Left cardiac atrium (tissue), 4 donors: Measurements from ENCODE around the gene MPHOSPH8. TPM values are rescaled to one million over a fixed set of nuclear protein-coding genes. Genes with fewer than 3 reads are reported as not detected.
"Not testable (repeated sequence)": the region's sequence is repeated elsewhere in the genome, so short reads cannot be mapped to it uniquely, and the experiment has no call there.

ENCODE experiments used
- ATAC-seq, 2 donors: fragments of 200-7000 bp; cut with Tn5 transposase; one replicate each; pipeline ENCODE4 v1.9.1; 2020; ENCODE audit warnings: mild to moderate bottlenecking in 2 of 2, moderate library complexity in 2 of 2
- DNase-seq: peaks from one replicate; pipeline ENCODE4 v3.0.0-alpha.2; 2020
- intact Hi-C, 2 donors: fragments of 100-400 bp; cut with DNase I; formaldehyde crosslinking; loops; one replicate each; pipeline versions ENCODE4 v1.14.1 to v1.15.1; 2022 to 2023
- total RNA-seq, 2 donors: library from RNA; stranded (reverse); fragmentation: NEBNext Ultra II Directional; extraction: Animal tissue kit (Norgen Biotek cat#: 25700); gene quantifications; one replicate each; pipeline ENCODE4 v1.2.1, GENCODE V29; 2021
- donor health status: DM: no; HTN: yes; CAD: no.
- donor health status: DM: no; HTN: yes; CAD: no; lungs with severe emphysema.
- donor health status: DM: yes; HTN: yes; CAD: no.
- donor health status: Dilated cardiomyopathy.

Gene MPHOSPH8
- total RNA-seq, 2 donors from 2014 or later, result 27.5 to 32.5 TPM

GRCh38 chr13:19618977-19619376 lies 14.5 kb upstream of the MPHOSPH8 start:
- no peak for ATAC-seq

GRCh38 chr13:19622193-19622592 lies 11.3 kb upstream of the MPHOSPH8 start:
- intact Hi-C loops, result no loop called here
- ATAC-seq, result no peak
- DNase-seq, result no peak

More at GRCh38 chr13:19618977-19619376, 14.5 kb upstream of the MPHOSPH8 start:
- intact Hi-C loops, result no loop called here
- DNase-seq, result no peak

- ATAC-seq, result no peak
- intact Hi-C loops, result no loop called here
These were observed 9.2 kb upstream of the MPHOSPH8 start for GRCh38 chr13:19624265-19624664.

GRCh38 chr13:19632915-19633478 lies 462 bp upstream of the MPHOSPH8 start:
- intact Hi-C loops, result no loop called here
- DNase-seq (no peak), ATAC-seq (no peak)

More at GRCh38 chr13:19624265-19624664, 9.2 kb upstream of the MPHOSPH8 start:
- no peak for DNase-seq

- no peak for DNase-seq
- intact Hi-C loops, result no loop called here
These were observed 839 bp downstream of the MPHOSPH8 start for GRCh38 chr13:19634256-19634740.

GRCh38 chr13:19635926-19636325 lies 2.5 kb downstream of the MPHOSPH8 start:
- intact Hi-C loops, ATAC-seq, DNase-seq: not testable (repeated sequence)

More at GRCh38 chr13:19634256-19634740, 839 bp downstream of the MPHOSPH8 start:
- peak; percentile 17 to 65 for ATAC-seq

- ATAC-seq, result no peak
- no peak for DNase-seq
- intact Hi-C loops, result no loop called here
These were observed 10.2 kb downstream of the MPHOSPH8 start for GRCh38 chr13:19643652-19644051.

GRCh38 chr13:19645000-19645399 lies 11.5 kb downstream of the MPHOSPH8 start:
- intact Hi-C loops, result no loop called here
- ATAC-seq (no peak), DNase-seq (no peak)

- DNase-seq (no peak), ATAC-seq (no peak)
- intact Hi-C loops, result no loop called here
These were observed 12.6 kb downstream of the MPHOSPH8 start for GRCh38 chr13:19646063-19646462.

GRCh38 chr13:19650742-19651141 lies 17.3 kb downstream of the MPHOSPH8 start:
- DNase-seq, result no peak
- ATAC-seq, result no peak
- intact Hi-C loops, result no loop called here

GRCh38 chr13:19657872-19658591 lies 24.6 kb downstream of the MPHOSPH8 start:
- ATAC-seq (no peak), DNase-seq (no peak)
- intact Hi-C loops, result no loop called here

- ATAC-seq (no peak), DNase-seq (no peak)
- intact Hi-C loops, result no loop called here
These were observed 25.4 kb downstream of the MPHOSPH8 start for GRCh38 chr13:19658831-19659230.

GRCh38 chr13:19661126-19661525 lies 27.7 kb downstream of the MPHOSPH8 start:
- no peak for DNase-seq
- intact Hi-C loops, result no loop called here
- ATAC-seq, result no peak

GRCh38 chr13:19661561-19661960 lies 28.1 kb downstream of the MPHOSPH8 start:
- DNase-seq, result no peak
- no peak for ATAC-seq
- intact Hi-C loops, result no loop called here

GRCh38 chr13:19663416-19663979 lies 30.0 kb downstream of the MPHOSPH8 start:
- ATAC-seq, result no peak
- DNase-seq, result no peak
- intact Hi-C loops, result no loop called here

- peak; percentile 6 to 14 for ATAC-seq
- DNase-seq, result no peak
- intact Hi-C loops, result no loop called here
These were observed 31.2 kb downstream of the MPHOSPH8 start for GRCh38 chr13:19664481-19665230.

GRCh38 chr13:19665427-19665859 lies 32.0 kb downstream of the MPHOSPH8 start:
- DNase-seq (no peak), ATAC-seq (peak; percentile 65 to 72)
- intact Hi-C loops, result no loop called here

- intact Hi-C loops, result no loop called here
- ATAC-seq, result no peak
- DNase-seq, result no peak
These were observed 35.3 kb downstream of the MPHOSPH8 start for GRCh38 chr13:19668778-19669177.

- DNase-seq, result no peak
- no peak for ATAC-seq
- intact Hi-C loops, result no loop called here
These were observed 36.7 kb downstream of the MPHOSPH8 start for GRCh38 chr13:19670147-19670546.

GRCh38 chr13:19672990-19673389 lies 39.5 kb downstream of the MPHOSPH8 start:
- no peak for DNase-seq
- intact Hi-C loops, result no loop called here
- ATAC-seq, result no peak
